Liver (tissue), 9 donors: ENCODE measurements around the gene TSSC4. TPM values are rescaled to one million over a fixed set of nuclear protein-coding genes. Genes with fewer than 3 reads are reported as not detected.

Experiments used
- DNase-seq: peaks from one replicate; pipeline ENCODE4 v3.0.0-alpha.2; 2017; ENCODE audit warnings: low spot score
- H3K27ac ChIP-seq, 2 donors: one replicate each; pipeline ENCODE4 v1.7.0; 2013; ENCODE audit warnings: inconsistent platforms in 2 of 2, low read length in 2 of 2, control low read depth in 1 of 2, low read depth in 1 of 2, mild to moderate bottlenecking in 1 of 2
- H3K27me3 ChIP-seq, 4 donors: one replicate each; pipeline versions ENCODE4 v1.6.1 to v1.7.0; 2013; ENCODE audit warnings: low read length in 3 of 4, inconsistent platforms in 1 of 4, mild to moderate bottlenecking in 1 of 4, moderate library complexity in 1 of 4; ENCODE audit not compliant: control insufficient read depth in 4 of 4, insufficient read depth in 4 of 4
- H3K36me3 ChIP-seq, 4 donors: one replicate each; pipeline versions ENCODE4 v1.6.1 to v1.7.0; 2013; ENCODE audit warnings: low read length in 3 of 4, mild to moderate bottlenecking in 3 of 4, low read depth in 1 of 4, moderate library complexity in 1 of 4; ENCODE audit not compliant: control insufficient read depth in 4 of 4, insufficient read depth in 3 of 4
- H3K4me1 ChIP-seq, 4 donors: one replicate each; pipeline versions ENCODE4 v1.6.1 to v1.7.0; 2013; ENCODE audit warnings: low read length in 3 of 4, mild to moderate bottlenecking in 3 of 4, moderate library complexity in 1 of 4; ENCODE audit not compliant: control insufficient read depth in 4 of 4, insufficient read depth in 4 of 4
- H3K4me3 ChIP-seq, 3 donors: one replicate each; pipeline versions ENCODE4 v1.6.1 to v1.7.0; 2013; ENCODE audit warnings: low read length in 3 of 3, control low read depth in 1 of 3, low read depth in 1 of 3, mild to moderate bottlenecking in 1 of 3
- H3K9ac ChIP-seq, 2 donors: one replicate each; pipeline ENCODE4 v1.7.0; 2013; ENCODE audit warnings: low read length in 2 of 2, mild to moderate bottlenecking in 2 of 2, moderate library complexity in 2 of 2, control low read depth in 1 of 2, low read depth in 1 of 2
- H3K9me3 ChIP-seq, 4 donors: one replicate each; pipeline versions ENCODE4 v1.6.1 to v1.7.0; 2013; ENCODE audit warnings: low read length in 3 of 4; ENCODE audit not compliant: control insufficient read depth in 4 of 4
- EGR1 ChIP-seq, 2 donors: IDR thresholded peaks; 2 replicates each; pipeline ENCODE4 v1.6.1; 2016 to 2018; ENCODE audit warnings: antibody characterized with exemption in 2 of 2, low read depth in 2 of 2
- FOXA1 ChIP-seq: IDR thresholded peaks from 2 replicates; pipeline ENCODE4 v1.6.1; 2016; ENCODE audit warnings: antibody characterized with exemption
- FOXA2 ChIP-seq: IDR thresholded peaks from 2 replicates; pipeline ENCODE4 v1.6.1; 2016; ENCODE audit warnings: antibody characterized with exemption
- GABPA ChIP-seq, 2 donors: IDR thresholded peaks in 1 of 2; conservative IDR thresholded peaks in 1 of 2; 2 replicates each; pipeline ENCODE4 v1.6.1; 2016; ENCODE audit warnings: antibody characterized with exemption in 2 of 2, mild to moderate bottlenecking in 1 of 2, moderate library complexity in 1 of 2
- HNF4A ChIP-seq, 2 donors: conservative IDR thresholded peaks; 2 replicates each; pipeline ENCODE4 v1.6.1; 2016; ENCODE audit warnings: antibody characterized with exemption in 2 of 2, mild to moderate bottlenecking in 2 of 2
- HNF4G ChIP-seq: IDR thresholded peaks from 2 replicates; pipeline ENCODE4 v1.6.1; 2016; ENCODE audit warnings: antibody characterized with exemption
- JUND ChIP-seq, 2 donors: IDR thresholded peaks; 2 replicates each; pipeline ENCODE4 v1.6.1; 2016; ENCODE audit warnings: antibody characterized with exemption in 2 of 2
- MAX ChIP-seq: IDR thresholded peaks from 2 replicates; pipeline ENCODE4 v1.6.1; 2016; ENCODE audit warnings: antibody characterized with exemption
- NR2F2 ChIP-seq: IDR thresholded peaks from 2 replicates; pipeline ENCODE4 v1.6.1; 2016; ENCODE audit warnings: antibody characterized with exemption
- RAD21 ChIP-seq, 2 donors: IDR thresholded peaks; 2 replicates each; pipeline ENCODE4 v1.6.1; 2016; ENCODE audit warnings: antibody characterized with exemption in 2 of 2, mild to moderate bottlenecking in 2 of 2
- RXRA ChIP-seq, 2 donors: IDR thresholded peaks; 2 replicates each; pipeline ENCODE4 v1.6.1; 2017 to 2018; ENCODE audit warnings: antibody characterized with exemption in 2 of 2, mild to moderate bottlenecking in 1 of 2
- SP1 ChIP-seq: IDR thresholded peaks from 2 replicates; pipeline ENCODE4 v1.6.1; 2018; ENCODE audit warnings: antibody characterized with exemption, mild to moderate bottlenecking
- TAF1 ChIP-seq: conservative IDR thresholded peaks from 2 replicates; pipeline ENCODE4 v1.6.1; 2016; ENCODE audit warnings: antibody characterized with exemption, mild to moderate bottlenecking
- YY1 ChIP-seq: IDR thresholded peaks from 2 replicates; pipeline ENCODE4 v1.6.1; 2016; ENCODE audit warnings: antibody characterized with exemption, mild to moderate bottlenecking
- ZBTB33 ChIP-seq: IDR thresholded peaks from 2 replicates; pipeline ENCODE4 v1.6.1; 2016; ENCODE audit warnings: antibody characterized with exemption
- WGBS: extraction: QIAGEN DNeasy Blood & Tissue Kit; methylation state at CpG from one replicate; pipeline ENCODE4 v1.1.7; 2013; 5-methylcytosine and 5-hydroxymethylcytosine counted together
- polyA plus RNA-seq, 2 donors: library from polyadenylated mRNA; stranded (reverse) in 1 of 2; unstranded in 1 of 2; fragments of 200-250 nt in 1 of 2; fragments of >200 nt in 1 of 2; fragmentation: Nextera tagmentation in 1 of 2; extraction: Ambion mirVana in 1 of 2; gene quantifications; one replicate each; pipeline versions ENCODE4 v1.2.1 to v1.2.3, GENCODE V29; 2013 to 2015
- total RNA-seq, 2 donors: library from RNA; depleted of rRNA; stranded (reverse); fragments of >200 nt; gene quantifications; one replicate each; pipeline ENCODE4 v1.2.3, GENCODE V29; 2014
- TF ChIP-seq, protein P1 (sequence below): fragments of 150-350 bp; IDR thresholded peaks from 2 replicates; pipeline ENCODE4 v1.5.1; 2017; ENCODE audit warnings: improper control_type of control experiment, low read depth, low read length; ENCODE audit not compliant: missing input control
- TF ChIP-seq, protein P2 (sequence below): IDR thresholded peaks from 2 replicates; pipeline ENCODE4 v1.6.1; 2016; ENCODE audit warnings: antibody characterized with exemption, mild to moderate bottlenecking
- TF ChIP-seq, protein P3 (sequence below): IDR thresholded peaks from 2 replicates; pipeline ENCODE4 v1.6.1; 2016; ENCODE audit warnings: antibody characterized with exemption
- donor health status: healthy.
- donor health status: healthy.
- donor health status: healthy.
- donor health status: healthy.
- donor health status: healthy.

TSSC4 gene
- total and polyA plus RNA-seq, 4 donors: 15.8 to 19.1 (median 17.6) TPM

DNA sequence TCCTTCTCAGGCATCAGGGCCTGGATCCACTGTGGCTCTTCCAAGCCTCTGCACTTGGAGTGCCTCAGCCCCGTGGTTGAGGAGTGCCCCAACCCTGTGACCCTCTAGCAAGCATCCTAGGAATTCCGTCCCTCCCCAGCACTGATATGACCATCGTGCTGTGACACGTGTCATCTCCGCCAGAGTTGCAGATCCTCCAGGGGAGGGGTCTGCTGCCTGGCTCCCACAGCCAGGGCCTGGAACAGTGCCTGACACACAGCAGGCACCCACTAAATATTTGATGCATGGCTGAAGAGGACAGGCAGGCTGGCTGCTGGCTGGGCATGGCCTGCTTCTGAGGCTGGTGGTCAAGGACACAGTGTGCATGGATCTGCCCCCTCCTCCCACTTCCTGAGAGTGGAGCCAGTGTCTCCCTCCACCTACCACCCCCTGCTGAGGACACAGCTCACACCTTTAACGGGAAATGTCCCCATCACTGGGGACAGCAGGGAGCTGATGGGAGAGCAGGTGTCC is 25.2 kb upstream of the TSSC4 start (continued):
- no peak for TF ChIP-seq MAX
- TF ChIP-seq FOXA2: no peak
- peak in 1 of 2 donors; percentile 40 for TF ChIP-seq GABPA (IDR thresholded peaks at IDR 0.05 in 1 of 2, conservative IDR thresholded peaks at IDR 0.05 in 1 of 2)

- Histone ChIP-seq H3K36me3 (no peaks in the 10 kb centered on the region), H3K9me3 (no peaks in the 10 kb centered on the region), H3K27ac (peak overlapping the region; percentile 67 to 88), H3K9ac (no peak overlapping the region), H3K4me1 (peaks cover 25 to 48% (median 38%) of the 10 kb centered on the region in 4 donors), H3K4me3 (peak overlapping the region; percentile 66 to 85 (median 81)), H3K27me3 (no peaks in the 10 kb centered on the region)
- 39% methylated on average over 16 of the region's 16 CpGs for WGBS
- TF ChIP-seq SP1 (peak; percentile 66), FOXA2 (peak; percentile 27), EGR1 (IDR thresholded peaks at IDR 0.05; ENCODE audit: low read depth in 2 of 2) (no peak), RAD21 (IDR thresholded peaks at IDR 0.05) (no peak), ZBTB33 (peak; percentile 28), JUND (IDR thresholded peaks at IDR 0.05) (peak in 1 of 2 donors; percentile 39), NR2F2 (no peak), GABPA (IDR thresholded peaks at IDR 0.05 in 1 of 2, conservative IDR thresholded peaks at IDR 0.05 in 1 of 2) (no peak), YY1 (peak; percentile 53), MAX (peak; percentile 49), HNF4A (conservative IDR thresholded peaks at IDR 0.05) (peak in 1 of 2 donors; percentile 5), TAF1 (no peak), RXRA (IDR thresholded peaks at IDR 0.05) (peak; percentile 17 to 31), FOXA1 (no peak), HNF4G (no peak)
- TF ChIP-seq, protein P1, sequence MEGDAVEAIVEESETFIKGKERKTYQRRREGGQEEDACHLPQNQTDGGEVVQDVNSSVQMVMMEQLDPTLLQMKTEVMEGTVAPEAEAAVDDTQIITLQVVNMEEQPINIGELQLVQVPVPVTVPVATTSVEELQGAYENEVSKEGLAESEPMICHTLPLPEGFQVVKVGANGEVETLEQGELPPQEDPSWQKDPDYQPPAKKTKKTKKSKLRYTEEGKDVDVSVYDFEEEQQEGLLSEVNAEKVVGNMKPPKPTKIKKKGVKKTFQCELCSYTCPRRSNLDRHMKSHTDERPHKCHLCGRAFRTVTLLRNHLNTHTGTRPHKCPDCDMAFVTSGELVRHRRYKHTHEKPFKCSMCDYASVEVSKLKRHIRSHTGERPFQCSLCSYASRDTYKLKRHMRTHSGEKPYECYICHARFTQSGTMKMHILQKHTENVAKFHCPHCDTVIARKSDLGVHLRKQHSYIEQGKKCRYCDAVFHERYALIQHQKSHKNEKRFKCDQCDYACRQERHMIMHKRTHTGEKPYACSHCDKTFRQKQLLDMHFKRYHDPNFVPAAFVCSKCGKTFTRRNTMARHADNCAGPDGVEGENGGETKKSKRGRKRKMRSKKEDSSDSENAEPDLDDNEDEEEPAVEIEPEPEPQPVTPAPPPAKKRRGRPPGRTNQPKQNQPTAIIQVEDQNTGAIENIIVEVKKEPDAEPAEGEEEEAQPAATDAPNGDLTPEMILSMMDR: no peak
- TF ChIP-seq, protein P2, sequence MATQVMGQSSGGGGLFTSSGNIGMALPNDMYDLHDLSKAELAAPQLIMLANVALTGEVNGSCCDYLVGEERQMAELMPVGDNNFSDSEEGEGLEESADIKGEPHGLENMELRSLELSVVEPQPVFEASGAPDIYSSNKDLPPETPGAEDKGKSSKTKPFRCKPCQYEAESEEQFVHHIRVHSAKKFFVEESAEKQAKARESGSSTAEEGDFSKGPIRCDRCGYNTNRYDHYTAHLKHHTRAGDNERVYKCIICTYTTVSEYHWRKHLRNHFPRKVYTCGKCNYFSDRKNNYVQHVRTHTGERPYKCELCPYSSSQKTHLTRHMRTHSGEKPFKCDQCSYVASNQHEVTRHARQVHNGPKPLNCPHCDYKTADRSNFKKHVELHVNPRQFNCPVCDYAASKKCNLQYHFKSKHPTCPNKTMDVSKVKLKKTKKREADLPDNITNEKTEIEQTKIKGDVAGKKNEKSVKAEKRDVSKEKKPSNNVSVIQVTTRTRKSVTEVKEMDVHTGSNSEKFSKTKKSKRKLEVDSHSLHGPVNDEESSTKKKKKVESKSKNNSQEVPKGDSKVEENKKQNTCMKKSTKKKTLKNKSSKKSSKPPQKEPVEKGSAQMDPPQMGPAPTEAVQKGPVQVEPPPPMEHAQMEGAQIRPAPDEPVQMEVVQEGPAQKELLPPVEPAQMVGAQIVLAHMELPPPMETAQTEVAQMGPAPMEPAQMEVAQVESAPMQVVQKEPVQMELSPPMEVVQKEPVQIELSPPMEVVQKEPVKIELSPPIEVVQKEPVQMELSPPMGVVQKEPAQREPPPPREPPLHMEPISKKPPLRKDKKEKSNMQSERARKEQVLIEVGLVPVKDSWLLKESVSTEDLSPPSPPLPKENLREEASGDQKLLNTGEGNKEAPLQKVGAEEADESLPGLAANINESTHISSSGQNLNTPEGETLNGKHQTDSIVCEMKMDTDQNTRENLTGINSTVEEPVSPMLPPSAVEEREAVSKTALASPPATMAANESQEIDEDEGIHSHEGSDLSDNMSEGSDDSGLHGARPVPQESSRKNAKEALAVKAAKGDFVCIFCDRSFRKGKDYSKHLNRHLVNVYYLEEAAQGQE: peak; percentile 36
- TF ChIP-seq, protein P3, sequence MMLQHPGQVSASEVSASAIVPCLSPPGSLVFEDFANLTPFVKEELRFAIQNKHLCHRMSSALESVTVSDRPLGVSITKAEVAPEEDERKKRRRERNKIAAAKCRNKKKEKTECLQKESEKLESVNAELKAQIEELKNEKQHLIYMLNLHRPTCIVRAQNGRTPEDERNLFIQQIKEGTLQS: no peak
- no peak for DNase-seq
Measured at GRCh38 chr11:2375964-2376551, 24.5 kb upstream of the TSSC4 start.
